Measurements from ENCODE around the gene CXCL12.

Gene CXCL12

GRCh38 chr10:44413416-44413815, 28.5 kb upstream of the CXCL12 start:
- Histone ChIP-seq H3K27me3 (ENCODE audit: insufficient read depth, poor library complexity, severe bottlenecking) (no peaks in the 10 kb centered on the region), H3K4me3 (replicated peaks; ENCODE audit: insufficient read depth, low read length) (no peak overlapping the region), H3K27ac (replicated peaks) (no peak overlapping the region)
- no peak for DNase-seq (ENCODE audit: low read depth in 1 of 2, low spot score in 1 of 2)
- TF ChIP-seq SPI1 (IDR thresholded peaks at IDR 0.05; ENCODE audit: borderline replicate concordance, low read depth) = no peak
- TF ChIP-seq GABPA (IDR thresholded peaks at IDR 0.05; ENCODE audit: low read depth) = no peak
- no peak for TF ChIP-seq CTCF (IDR thresholded peaks at IDR 0.05; ENCODE audit: insufficient read depth, low read length)
- no peak for TF ChIP-seq POLR2AphosphoS5 (IDR thresholded peaks at IDR 0.05; ENCODE audit: low read depth)
- TF ChIP-seq, protein P1, sequence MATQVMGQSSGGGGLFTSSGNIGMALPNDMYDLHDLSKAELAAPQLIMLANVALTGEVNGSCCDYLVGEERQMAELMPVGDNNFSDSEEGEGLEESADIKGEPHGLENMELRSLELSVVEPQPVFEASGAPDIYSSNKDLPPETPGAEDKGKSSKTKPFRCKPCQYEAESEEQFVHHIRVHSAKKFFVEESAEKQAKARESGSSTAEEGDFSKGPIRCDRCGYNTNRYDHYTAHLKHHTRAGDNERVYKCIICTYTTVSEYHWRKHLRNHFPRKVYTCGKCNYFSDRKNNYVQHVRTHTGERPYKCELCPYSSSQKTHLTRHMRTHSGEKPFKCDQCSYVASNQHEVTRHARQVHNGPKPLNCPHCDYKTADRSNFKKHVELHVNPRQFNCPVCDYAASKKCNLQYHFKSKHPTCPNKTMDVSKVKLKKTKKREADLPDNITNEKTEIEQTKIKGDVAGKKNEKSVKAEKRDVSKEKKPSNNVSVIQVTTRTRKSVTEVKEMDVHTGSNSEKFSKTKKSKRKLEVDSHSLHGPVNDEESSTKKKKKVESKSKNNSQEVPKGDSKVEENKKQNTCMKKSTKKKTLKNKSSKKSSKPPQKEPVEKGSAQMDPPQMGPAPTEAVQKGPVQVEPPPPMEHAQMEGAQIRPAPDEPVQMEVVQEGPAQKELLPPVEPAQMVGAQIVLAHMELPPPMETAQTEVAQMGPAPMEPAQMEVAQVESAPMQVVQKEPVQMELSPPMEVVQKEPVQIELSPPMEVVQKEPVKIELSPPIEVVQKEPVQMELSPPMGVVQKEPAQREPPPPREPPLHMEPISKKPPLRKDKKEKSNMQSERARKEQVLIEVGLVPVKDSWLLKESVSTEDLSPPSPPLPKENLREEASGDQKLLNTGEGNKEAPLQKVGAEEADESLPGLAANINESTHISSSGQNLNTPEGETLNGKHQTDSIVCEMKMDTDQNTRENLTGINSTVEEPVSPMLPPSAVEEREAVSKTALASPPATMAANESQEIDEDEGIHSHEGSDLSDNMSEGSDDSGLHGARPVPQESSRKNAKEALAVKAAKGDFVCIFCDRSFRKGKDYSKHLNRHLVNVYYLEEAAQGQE (IDR thresholded peaks at IDR 0.05; ENCODE audit: insufficient replicate concordance, low read depth) = no peak

DNA sequence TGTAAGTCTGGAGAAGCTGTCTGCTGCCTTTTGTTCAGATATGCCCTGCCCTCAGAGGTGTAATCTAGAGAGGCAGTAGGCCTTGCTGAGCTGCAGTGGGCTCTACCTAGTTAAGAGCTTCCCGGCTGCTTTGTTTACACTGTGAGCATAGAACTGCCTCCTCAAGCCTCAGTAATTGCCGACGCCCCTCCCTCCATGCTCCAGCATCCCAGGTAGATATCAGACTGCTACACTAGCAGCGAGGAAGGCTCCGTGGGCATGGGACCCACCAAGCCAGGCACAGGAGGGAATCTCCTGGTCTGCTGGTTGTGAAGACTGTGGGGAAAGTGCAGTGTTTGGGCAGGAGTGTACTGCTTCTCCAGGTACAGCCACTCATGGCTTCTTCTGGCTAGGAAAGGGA, 26.4 kb upstream of the CXCL12 start:
- DNase-seq (ENCODE audit: low read depth in 1 of 2, low spot score in 1 of 2) = no peak
- Histone ChIP-seq H3K4me3 (replicated peaks; ENCODE audit: insufficient read depth, low read length) (no peak overlapping the region), H3K27ac (replicated peaks) (no peak overlapping the region), H3K27me3 (ENCODE audit: insufficient read depth, poor library complexity, severe bottlenecking) (no peaks in the 10 kb centered on the region)
- TF ChIP-seq CTCF (IDR thresholded peaks at IDR 0.05; ENCODE audit: insufficient read depth, low read length) (no peak), GABPA (IDR thresholded peaks at IDR 0.05; ENCODE audit: low read depth) (no peak), POLR2AphosphoS5 (IDR thresholded peaks at IDR 0.05; ENCODE audit: low read depth) (no peak), SPI1 (IDR thresholded peaks at IDR 0.05; ENCODE audit: borderline replicate concordance, low read depth) (no peak)
- TF ChIP-seq, protein P1 (IDR thresholded peaks at IDR 0.05; ENCODE audit: insufficient replicate concordance, low read depth) = no peak

GRCh38 chr10:44404741-44405437, 20.0 kb upstream of the CXCL12 start:
- no peak overlapping the region for H3K27ac ChIP-seq (replicated peaks)
- no peak for TF ChIP-seq GABPA (IDR thresholded peaks at IDR 0.05; ENCODE audit: low read depth)
- no peak for TF ChIP-seq POLR2AphosphoS5 (IDR thresholded peaks at IDR 0.05; ENCODE audit: low read depth)
- TF ChIP-seq, protein P1 (IDR thresholded peaks at IDR 0.05; ENCODE audit: insufficient replicate concordance, low read depth) = no peak
- no peak for TF ChIP-seq SPI1 (IDR thresholded peaks at IDR 0.05; ENCODE audit: borderline replicate concordance, low read depth)
- no peak for TF ChIP-seq CTCF (IDR thresholded peaks at IDR 0.05; ENCODE audit: insufficient read depth, low read length)
- H3K4me3 ChIP-seq (replicated peaks; ENCODE audit: insufficient read depth, low read length) = no peak overlapping the region
- DNase-seq (ENCODE audit: low read depth in 1 of 2, low spot score in 1 of 2) = no peak
- H3K27me3 ChIP-seq (ENCODE audit: insufficient read depth, poor library complexity, severe bottlenecking) = peaks cover 4% of the 10 kb centered on the region
